Spleen (tissue), 7 donors: Measurements from ENCODE around the gene SLAMF6.

Experiments used
- POLR2A ChIP-seq, 3 donors: fragments of 450-650 bp; IDR thresholded peaks; one replicate each; pipeline ENCODE4 v1.5.1; 2017; ENCODE audit warnings: antibody characterized with exemption in 3 of 3, mild to moderate bottlenecking in 1 of 3
- POLR2AphosphoS5 ChIP-seq, 3 donors: sonication (generic); formaldehyde crosslinking; IDR thresholded peaks; one replicate each; pipeline ENCODE4 v1.5.1; 2017; ENCODE audit warnings: antibody characterized with exemption in 3 of 3
- TF ChIP-seq, protein P1 (sequence below), 11 experiments: fragments of 200-600 bp in 7 of 11; fragments of 450-650 bp in 4 of 11; sonication (generic) in 4 of 11; IDR thresholded peaks in 8 of 11; conservative IDR thresholded peaks in 3 of 11; 1 replicate in 7 of 11; 2 replicates in 4 of 11; pipeline versions ENCODE4 v1.4.0 to v1.8.0; 2016 to 2021; ENCODE audit warnings: antibody characterized with exemption in 11 of 11, inconsistent platforms in 4 of 11, mild to moderate bottlenecking in 1 of 11
- donor health status: DM: no; HTN: no; CAD: no; lungs with moderate emphysema.
- donor health status: DM: no; HTN: no; CAD: no.
- donor health status: DM: no; HTN: no; CAD: no.

DNA sequence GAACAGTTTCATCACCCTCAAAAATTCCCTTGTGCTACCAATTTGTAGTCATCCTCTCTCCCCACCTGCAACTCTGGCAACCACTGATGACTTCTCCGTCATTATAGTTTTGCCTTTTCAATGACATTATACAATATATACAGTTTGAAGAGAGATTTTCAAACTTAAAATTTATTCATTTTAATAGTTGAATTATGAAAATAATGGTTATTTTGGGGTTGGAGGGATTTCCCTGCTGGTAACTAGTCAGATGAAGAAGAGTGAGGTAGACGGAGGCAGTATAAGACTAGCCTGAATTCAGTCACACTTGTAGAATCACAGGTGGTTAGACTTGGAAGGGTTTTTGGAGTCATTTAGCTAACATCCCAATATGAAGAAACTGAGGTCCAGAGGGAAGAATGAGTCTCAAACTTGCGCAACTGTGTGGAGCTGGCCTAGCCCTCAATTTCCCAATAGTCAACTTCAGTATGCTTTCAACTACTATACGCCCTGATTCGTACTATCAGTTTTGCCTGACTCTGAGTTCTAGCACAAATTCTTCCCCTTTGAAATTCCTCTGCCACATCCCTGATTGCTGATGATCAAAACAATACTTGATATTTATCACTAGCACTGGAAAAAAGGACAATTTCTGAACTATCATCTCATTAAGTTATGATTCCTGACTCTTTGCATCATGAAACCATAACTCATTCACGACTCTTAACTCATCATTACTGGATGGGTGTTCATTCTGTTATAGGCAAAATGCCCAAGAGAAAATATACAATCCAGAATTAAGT, 68.5 kb downstream of the SLAMF6 start:
- TF ChIP-seq, protein P1, sequence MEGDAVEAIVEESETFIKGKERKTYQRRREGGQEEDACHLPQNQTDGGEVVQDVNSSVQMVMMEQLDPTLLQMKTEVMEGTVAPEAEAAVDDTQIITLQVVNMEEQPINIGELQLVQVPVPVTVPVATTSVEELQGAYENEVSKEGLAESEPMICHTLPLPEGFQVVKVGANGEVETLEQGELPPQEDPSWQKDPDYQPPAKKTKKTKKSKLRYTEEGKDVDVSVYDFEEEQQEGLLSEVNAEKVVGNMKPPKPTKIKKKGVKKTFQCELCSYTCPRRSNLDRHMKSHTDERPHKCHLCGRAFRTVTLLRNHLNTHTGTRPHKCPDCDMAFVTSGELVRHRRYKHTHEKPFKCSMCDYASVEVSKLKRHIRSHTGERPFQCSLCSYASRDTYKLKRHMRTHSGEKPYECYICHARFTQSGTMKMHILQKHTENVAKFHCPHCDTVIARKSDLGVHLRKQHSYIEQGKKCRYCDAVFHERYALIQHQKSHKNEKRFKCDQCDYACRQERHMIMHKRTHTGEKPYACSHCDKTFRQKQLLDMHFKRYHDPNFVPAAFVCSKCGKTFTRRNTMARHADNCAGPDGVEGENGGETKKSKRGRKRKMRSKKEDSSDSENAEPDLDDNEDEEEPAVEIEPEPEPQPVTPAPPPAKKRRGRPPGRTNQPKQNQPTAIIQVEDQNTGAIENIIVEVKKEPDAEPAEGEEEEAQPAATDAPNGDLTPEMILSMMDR (IDR thresholded peaks at IDR 0.05 in 8 of 11, conservative IDR thresholded peaks at IDR 0.05 in 3 of 11), result no peak
- TF ChIP-seq POLR2A (IDR thresholded peaks at IDR 0.05) (no peak), POLR2AphosphoS5 (IDR thresholded peaks at IDR 0.05) (no peak)
